GDM1 (cell line): Measurements from ENCODE around the gene SPAG8.
A peak's percentile ranks its signal among the peaks of the same experiment; 100 is the strongest.

ENCODE experiments used
- DNase-seq: peaks from one replicate; lab custom pipeline; 2025; lab: John Stamatoyannopoulos, UW

The SPAG8 gene

DNA sequence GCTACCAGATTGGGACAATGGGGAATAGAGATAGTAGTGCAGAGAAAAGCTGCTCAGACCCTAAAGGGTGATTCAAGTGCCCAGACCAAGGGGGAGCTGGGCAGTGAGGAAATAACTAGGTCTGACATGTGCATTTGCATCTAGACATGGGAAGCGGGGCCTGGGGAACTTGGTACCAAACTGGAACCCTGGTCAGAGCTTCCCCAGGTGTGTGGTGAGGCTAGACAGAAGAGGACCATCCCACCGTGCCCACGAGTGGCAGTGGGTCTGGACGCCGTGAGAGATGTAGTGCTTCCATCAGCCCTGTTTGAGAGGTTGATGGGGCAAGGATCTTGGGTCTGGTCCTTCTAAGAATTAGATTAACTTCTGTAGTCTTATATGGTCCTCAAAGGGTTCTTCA lies 24.5 kb upstream of the SPAG8 start:
- no peak for DNase-seq

DNA sequence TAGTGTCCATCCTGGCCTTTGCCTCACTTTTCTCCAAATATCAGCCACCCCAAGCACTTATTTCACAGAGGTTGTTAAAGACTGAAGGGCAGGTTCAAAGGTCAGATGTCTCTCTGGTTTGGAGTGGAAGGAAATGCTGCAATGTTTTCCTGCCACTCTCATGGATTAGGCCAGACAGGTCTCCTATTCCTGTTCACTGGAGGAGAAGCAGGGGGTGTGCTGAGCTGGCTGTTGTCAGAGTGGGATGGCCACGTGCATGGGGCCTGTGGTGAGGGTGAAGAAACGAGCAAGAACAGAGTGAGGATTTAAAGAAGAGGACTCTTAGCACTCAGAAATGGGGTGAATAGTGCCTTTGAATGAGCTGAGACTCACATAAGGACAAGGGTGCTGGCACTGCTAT lies 23.7 kb upstream of the SPAG8 start:
- DNase-seq, result no peak

DNA sequence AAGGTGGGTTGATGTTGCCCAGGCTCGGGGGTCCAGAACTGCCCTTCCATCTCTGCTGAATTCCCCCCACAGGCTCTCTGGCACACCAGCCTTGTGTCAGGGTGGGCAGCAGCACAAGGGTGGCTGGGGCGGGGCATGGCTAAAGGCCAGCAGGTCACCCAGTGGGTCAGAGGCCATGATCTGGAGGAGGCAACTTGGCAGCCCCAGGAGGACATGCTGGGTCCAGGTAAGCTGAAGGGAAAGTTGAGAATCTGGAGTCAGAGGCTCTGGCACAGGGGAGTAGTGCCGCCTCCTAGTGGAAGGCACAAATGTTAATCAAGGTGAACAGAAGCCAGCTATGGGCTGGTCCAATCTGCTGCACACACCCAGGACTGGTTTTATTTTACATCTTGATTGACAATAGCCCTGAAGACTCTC lies 23.2 kb upstream of the SPAG8 start:
- DNase-seq, result no peak

DNA sequence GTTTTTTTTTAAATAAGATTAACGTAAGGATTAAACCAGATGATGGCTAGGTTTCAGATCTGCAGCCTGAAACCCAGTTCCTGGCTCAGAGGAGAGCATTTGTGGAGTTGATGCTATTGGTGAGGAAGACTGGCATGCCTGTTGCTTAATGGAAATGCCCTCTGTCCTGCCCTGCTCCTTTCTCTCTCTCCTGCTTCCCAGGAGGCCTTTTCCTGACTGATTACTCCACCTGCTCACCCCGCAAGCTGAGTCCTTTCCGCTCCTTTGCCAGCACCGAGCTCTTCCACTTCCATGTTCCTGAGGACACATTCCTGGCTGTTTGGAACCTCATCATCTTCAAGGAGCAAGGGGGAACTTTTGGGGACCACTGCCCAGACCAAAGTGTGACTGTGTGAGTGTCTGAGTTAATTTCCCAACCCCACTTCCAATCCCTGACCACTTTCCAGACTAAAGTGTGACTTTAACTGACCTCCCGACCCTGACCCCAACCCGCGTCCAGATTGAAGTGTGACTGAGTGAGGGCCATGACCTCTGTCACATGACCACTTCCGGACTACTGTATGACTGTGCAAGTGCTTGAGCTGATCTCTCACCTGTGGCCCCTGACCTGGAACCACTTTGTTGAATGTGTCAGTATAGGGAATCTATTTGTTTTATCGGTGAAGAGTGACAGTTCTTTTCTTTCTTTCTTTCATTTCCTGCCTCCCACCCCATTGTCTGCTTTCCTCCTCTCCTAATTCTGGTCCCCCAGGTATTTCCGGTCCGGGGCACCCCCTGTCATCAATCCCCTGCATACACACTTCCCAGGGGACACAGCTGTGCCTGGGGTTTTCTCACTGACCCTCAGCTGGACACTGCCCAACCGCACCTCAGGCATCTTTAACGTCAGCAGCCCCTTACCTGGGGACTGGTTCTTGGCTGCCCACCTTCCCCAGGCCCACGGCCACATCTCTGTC lies 22.5 kb upstream of the SPAG8 start:
- no peak for DNase-seq

DNA sequence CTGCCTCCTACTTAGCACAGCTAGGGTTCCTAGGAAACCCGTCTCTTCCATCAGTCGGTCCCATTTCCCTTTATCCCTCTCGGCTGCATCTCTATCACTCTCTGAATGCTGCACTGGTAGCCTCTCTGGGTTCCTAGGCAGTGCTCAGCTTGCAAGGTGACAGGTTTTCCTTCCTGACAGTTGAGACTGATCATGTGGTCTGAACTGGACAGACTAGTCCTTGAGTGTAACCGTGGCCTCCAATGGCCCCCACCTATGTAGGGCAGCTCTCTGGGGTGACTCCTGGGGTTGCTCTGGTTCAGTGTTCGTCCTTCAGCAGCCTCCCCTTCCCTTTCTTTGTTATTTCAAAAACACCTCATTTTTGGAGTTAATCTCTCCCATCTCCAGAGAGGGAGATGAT lies 20.8 kb upstream of the SPAG8 start:
- no peak for DNase-seq

DNA sequence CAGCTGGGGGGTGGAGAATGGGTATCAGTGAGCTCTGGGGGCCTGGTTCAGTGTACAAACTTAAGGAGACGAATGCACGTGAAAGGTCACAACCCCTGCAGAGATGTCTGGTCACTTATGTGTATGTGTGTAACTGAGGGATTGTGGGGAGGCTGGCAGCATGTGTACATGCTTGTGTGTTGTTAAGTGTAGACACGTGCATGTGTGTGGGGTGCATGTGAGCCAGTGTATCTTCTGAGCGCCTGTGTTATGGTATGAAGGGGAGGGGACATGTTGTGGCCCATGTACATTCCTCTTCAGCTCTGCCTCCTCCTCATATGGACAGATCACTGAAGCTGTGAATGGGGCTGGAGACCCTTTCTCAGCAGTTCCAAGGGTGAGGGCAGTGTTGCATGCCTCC lies 19.0 kb upstream of the SPAG8 start:
- no peak for DNase-seq

DNA sequence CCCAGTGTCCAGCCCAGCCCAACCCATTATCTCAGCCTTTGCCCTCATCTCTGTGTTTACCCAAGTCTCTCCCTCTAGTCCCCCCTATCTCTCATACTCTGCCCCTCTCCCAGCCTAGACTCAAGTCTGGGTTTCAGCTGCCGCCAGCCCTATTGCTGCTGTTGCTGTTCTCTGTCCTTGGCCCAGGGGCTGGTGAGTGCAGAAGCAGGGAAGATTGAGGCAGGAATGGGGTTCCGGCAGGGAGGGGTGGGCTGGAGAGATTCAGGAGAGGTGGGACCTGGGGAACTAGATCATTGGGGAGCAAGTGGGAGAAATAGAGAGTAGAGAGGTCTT lies 17.7 kb upstream of the SPAG8 start:
- DNase-seq, result no peak

DNA sequence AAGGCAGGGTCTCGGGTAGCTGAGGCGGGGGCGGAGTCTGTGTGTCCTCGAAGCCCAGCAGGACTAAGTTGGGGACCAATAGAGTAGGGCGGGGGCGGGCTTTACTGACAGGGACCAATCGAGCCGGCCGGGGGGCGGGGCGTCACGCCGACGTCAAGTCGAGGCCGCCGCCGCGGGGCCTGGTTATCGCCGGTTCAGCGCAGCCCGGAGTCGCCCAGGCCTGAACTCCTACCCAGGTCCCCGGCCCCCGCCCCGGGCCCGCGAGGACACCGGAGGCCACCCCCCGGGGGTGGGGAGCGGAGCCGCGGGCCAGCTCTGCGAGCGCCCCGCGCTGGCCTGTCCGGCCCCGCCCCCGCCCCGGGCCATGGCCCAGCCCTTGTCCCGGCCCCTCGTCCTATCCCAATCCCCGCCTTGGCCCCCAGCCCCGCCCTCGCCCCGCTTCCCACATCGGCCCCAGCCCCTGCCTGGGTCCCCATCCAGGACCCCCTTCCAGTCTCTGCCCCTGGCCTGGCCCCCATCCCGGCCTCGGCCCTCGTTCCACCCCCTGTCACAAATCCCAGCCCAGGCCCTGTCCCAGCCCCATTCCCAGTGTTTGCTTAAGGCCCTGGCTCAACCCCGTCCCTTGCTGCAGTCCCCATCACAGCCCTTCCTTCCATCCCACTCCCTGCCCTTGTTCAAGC lies 17.2 kb upstream of the SPAG8 start, which contains the start of gene TMEM8B:
Gene TMEM8B, plus strand, starts transcription at position 145 of the 680 bp plus-strand sequence. Its CDS starts 220 bp downstream, at position 365.
- DNase-seq, result peak; percentile 79

DNA sequence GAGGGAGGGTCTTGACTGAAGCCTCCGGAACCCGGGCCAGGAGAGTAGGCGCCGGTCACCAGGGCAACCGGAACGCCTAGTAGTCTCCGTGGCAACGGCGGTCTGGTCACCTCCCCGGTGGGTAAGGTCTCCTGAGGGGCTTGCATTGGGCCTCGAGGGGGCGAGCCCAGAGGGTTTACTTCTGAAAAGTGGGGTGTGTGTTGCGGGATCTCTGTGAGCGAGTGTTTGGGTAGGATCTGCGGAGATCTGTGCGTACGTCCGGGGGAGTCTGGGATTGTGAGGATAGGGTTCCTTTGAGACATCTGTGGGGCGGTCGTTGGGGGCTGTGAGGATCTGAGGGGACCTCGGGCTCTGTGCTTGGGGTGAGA lies 16.6 kb upstream of the SPAG8 start, which contains the start of gene FAM221B:
Gene FAM221B, minus strand, starts transcription at position 17 of the 368 bp plus-strand sequence. CDS start 2,571 bp downstream, outside the sequence.
- no peak for DNase-seq

DNA sequence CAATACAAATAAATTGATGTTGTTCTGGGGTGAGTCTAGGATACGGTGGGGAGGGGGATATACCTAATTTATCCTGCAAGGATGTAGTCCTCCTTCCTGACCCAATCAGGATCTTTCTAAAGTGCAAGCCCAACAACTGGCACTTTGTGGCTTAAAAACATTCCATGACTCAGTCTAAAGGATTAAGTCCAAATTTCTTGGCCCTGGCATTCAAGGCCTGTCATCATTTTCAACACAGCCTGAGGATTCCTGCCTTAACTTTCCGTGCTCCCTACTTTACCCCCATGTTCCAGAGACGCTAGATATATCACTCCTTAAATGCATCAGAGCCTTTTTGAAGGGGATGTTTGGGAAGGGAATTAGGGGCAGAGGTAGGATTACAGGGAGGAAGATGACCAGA lies 15.4 kb upstream of the SPAG8 start:
- no peak for DNase-seq

DNA sequence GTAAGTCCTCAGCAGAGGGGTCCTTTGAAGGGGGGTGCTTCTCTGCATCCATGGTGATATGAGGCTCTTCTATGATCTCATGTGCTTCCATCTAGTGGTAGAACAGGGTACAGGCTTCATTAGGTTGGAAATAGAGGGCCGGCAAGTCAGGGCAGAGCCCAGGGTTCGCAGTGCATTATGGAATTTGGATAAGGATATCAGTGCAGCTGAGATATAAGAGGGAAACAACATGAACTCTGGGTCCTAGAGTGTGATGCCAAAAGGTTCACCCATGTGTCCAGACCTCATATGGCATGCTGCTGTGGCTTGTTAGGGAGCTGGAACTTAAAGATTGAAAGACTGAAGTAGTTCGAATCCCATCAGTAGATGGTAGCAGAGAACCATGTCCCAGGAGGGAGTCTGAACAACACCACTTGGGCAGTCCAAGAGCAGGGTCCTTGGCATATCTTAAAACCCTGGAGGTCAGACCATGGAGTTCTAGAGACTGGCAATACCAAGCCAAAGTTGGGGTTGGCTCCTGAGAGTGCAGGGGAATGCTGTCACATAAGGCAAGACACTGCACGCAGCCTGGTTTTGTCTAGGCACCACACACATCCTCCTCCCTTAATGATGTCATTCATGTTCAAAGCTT lies 14.1 kb upstream of the SPAG8 start:
- DNase-seq, result peak; percentile 53

DNA sequence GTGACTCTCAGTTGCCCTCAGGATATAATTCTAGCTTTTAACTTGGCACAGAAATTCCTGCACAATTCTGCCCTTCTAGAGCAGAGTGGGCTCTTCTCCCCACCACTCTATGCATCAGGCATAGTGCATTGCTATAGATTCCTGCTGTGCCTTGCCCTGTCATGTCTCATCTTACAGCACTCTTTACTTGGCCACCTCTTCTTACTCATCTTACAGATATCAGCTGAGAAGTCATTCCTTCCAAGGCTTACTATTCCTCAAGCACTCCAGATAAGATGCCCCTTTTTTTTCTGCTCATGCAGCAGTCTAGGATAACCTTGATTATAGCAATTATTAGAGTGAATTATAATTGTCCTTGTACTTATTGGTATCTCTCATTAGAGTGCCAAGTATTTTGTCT lies 10.9 kb upstream of the SPAG8 start:
- no peak for DNase-seq

DNA sequence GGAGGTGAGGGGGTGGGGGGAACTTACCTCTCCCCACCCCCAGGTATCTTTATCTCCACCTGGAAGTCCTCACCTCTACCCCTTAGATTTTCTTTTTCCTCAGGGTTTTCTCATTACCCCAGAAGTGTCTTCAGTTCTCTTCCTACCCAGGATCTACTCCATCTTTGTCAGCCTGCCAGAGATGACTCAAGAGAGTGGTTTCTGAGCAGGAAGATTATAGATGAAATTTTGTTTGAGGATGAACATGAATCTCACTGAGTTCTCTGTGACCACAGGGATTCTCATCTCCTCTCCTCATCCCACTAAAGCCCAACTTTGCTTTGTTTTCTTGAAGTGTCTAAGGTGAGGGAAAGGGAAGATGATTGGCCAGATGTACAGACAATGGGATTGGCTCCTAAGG lies 8.0 kb upstream of the SPAG8 start:
- DNase-seq, result no peak

DNA sequence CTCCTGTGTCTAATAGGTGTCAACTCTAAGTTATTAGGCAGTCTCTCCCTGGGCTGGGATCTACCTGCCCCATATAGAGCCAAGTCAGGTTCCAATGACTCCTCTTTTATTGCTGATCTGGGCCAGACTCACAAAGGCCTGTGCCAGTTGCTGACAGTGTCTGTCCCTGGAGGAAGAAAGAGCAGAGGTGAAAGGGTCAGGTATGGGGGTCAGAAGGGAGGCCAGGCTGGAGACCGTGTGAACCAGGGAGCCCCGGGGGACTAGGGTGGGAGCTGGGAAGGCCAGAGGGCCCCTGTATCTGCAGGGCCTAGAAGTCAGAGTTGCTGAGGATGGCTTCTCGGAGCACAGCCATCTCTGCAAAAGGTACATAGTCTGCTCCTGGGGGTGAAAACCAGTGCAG lies 6.3 kb upstream of the SPAG8 start:
- no peak for DNase-seq

DNA sequence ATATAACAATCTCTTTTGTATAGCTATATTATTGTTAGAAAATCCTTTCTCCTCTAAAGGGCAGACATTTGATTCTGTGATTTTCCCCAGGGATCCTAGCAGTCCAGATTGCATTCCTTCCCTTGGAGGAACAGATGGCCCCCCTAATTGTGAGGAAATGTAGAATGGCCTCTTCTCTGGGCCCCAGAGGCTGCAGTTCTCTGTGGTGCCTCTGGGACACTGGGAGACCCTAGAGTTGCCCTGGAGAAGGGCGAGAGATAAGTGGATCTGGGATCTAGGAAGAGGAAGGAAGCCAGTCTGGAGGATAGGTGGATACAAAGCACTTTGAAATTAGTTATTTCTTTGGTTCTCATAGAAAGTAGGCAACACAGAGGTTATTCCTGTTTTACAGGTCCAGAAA lies 4.6 kb upstream of the SPAG8 start:
- DNase-seq, result no peak

DNA sequence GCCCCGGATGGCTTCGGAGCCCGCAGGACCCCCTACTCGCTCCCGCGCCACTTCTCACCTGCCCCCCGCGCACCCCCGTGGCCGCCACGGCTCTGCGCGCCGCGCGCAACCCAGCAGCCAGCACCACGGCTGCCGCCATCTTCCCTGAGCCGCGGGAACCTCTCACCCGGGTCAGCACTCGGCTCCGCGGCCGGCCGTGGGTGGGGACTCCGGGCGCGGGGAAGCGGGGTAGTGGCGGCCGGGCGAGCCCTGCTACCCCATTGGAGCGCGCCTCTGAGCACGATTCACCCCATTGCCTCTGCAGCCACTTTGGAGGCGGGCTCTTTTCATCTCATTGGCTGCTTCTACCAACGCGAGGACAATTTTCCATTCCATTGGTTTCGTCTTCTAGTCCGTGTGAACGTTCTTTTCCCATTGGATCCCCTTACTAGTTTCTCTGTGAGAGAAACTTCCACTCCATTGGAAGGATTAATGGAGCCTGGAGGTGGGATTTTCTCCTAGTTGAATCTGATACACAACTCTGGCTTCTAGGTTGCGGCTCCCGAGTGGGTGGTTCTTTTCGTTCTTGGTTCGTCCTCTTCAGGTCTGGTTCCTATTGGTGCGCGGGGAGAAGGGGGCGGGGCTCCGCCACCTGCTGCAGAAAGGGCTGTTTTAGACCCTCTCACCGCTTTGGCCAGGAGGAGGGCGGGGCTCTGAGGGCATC lies 2.9 kb upstream of the SPAG8 start, which contains the start of gene HINT2:
Gene HINT2, minus strand, starts transcription at position 202 of the 703 bp plus-strand sequence. Its CDS starts 63 bp downstream, at position 139.
- peak; percentile 99 for DNase-seq

DNA sequence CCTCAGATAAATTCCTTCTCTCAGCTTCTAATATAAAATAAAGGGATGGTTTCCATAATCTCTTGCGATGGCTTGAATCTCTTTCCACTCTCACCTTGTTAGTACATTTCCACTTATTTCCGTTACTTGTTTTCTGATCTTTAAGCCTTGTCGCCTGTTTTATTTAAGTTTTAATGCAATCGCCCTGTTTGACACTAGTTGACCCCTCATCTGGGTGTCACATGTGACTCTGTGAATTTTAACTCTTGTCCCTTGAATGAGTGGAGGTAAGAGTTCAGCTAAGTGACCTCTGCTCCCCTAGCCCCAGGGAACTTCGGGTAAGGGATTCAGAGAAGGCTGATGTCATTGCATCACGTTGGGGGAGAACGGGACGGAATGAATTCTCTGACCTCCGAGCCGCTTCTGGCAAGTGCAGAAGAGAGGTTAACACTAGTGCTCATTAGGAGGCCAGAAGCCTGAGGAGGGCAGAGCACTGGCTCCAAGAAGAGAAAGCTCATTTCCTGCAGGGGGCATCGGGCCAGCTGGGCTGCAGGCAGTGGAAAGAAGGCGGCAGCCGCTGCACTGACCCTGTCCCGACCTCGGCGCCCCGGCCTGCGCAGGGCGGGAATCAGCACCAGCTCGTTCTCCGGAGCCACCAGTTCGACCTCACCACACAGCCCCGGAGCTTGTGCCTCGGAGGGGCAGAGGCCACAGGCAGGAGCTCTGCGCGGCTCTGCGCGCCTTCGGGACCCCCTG lies 2.2 kb upstream of the SPAG8 start:
- peak; percentile 40 for DNase-seq

DNA sequence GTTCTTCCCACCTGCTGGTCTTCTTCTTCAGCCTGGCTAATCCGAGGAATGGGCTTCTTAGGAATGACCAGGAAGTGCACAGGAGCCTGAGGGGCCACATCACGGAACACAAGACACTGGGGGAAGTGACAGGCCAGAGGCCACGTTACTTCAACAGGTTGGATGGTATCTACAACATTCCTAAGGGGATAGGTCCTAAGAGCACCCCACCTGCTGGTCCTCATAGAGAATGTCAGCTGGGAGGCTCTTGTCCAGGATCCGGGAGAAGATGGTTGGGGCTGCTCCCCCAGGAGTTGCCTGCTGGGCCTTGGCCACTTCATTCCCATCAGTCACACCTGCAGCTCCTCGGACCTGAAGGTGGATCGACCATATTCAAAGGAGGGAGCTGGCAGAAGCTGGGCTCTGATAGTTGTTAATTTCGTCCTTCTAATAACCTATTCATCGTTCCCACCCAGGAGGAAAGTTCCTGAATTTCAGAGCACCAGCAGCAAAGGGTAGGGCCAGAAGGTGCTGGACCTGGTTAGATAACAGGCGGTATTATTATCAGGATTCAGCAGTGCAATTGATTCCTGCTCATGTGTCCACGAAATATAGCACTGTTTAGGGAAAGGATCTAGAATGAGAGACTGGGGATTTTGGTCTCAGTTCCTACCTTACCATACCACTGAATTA lies 1.5 kb upstream of the SPAG8 start:
- no peak for DNase-seq

DNA sequence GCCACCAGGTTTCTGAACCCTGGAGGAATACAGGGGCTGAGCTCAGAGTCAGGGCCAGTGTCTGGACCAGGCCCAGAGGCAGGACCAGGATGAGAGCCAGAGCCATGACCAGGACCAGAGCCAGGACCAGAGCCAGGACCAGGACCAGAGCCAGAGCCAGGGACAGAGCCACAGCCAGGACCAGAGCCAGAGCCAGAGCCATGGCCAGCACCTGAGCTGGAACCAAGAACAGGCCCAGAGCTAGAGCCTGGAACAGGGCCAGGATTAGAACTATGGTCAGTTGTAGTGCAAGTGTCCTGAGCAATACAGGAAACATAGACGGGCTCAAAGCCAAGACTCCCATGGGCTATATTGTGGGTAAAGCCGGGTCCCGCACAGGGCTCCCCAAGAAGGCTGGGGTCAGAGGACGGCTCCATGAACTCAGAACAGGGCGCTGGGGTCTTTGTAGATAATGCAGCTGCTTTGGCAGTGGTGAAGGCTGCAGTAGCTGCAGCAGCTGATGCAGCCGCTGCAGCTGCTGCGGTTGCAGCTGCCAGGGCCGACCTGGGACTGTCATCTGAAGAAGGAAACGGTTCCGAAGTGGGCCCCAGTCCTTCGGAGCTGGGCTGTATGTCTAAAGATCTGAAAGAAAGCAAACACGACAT lies 559 bp downstream of the SPAG8 start:
- no peak for DNase-seq

DNA sequence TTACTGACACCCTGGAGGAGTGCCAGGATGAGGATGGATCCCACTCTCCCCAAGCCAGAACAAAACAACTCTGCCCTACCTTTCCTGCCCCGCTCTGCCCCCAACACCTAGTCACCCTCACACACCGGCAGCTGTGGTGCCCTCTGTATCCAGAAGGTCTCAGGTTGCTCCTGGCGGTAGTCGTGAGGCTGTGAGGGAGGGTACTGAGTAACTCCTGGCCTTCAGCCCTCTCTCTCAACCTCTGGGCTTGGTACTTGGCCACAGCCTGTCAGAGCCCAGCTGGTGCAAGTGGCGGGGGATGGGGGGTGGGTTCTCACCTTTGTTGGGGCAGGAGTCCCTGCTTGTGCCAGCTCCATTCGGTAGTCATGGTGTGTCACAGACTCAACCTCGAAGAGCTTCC lies 1.9 kb downstream of the SPAG8 start:
- no peak for DNase-seq
